ENCODE measurements around the gene MYCBP2. TPM values are rescaled to one million over a fixed set of nuclear protein-coding genes. Genes with fewer than 3 reads are reported as not detected.
A peak's percentile ranks its signal among the peaks of the same experiment; 100 is the strongest.

Gene MYCBP2
- total and polyA plus RNA-seq, 4 donors, result 23.2 to 130 (median 57.9) TPM

DNA sequence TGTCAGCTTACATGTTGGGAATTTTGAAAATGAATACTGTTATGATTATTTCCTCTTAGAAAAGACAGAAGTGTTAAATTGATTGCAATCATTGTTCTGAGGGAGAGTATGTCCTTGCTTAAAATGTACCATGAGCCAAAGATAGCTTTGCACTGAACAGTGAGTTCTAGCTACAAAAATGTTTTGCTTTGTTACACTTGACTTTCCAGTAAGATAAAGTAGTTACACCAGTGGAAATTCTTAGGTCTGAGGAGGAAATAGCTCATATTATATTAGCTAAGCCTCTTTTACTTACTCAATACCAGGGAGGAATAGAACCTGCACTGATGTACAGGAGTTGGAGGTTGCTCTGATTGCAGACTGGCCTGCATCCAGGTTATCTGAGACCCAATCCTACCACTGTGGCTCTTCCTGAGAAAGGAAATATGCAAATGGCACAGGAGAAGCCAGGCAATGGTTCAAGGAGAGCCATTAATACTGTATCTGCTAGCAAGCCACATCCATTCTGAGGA lies 246.9 kb downstream of the MYCBP2 start:
- DNase-seq (no peak), ATAC-seq (ENCODE audit: insufficient read depth, low FRiP score) (no peak)
- Histone ChIP-seq H3K4me1 (ENCODE audit: control insufficient read depth in 5 of 5, insufficient read depth in 5 of 5, low read length in 5 of 5) (no peaks in the 10 kb centered on the region), H3K9me3 (ENCODE audit: control insufficient read depth in 4 of 4, insufficient read depth in 3 of 4, low read length in 3 of 4) (no peaks in the 10 kb centered on the region), H3K27ac (ENCODE audit: low read depth in 1 of 2, low read length in 1 of 2) (no peak overlapping the region), H3K27me3 (ENCODE audit: control insufficient read depth in 3 of 3, insufficient read depth in 3 of 3, low read length in 2 of 3) (no peaks in the 10 kb centered on the region), H3K4me3 (no peak overlapping the region), H3K36me3 (ENCODE audit: control insufficient read depth in 4 of 4, insufficient read depth in 4 of 4, low read length in 4 of 4) (peaks cover 18 to 69% (median 37%) of the 10 kb centered on the region in 4 donors), H3K9ac (ENCODE audit: insufficient read depth in 1 of 2, low read length in 2 of 2) (no peak overlapping the region)
- TF ChIP-seq, protein P1, sequence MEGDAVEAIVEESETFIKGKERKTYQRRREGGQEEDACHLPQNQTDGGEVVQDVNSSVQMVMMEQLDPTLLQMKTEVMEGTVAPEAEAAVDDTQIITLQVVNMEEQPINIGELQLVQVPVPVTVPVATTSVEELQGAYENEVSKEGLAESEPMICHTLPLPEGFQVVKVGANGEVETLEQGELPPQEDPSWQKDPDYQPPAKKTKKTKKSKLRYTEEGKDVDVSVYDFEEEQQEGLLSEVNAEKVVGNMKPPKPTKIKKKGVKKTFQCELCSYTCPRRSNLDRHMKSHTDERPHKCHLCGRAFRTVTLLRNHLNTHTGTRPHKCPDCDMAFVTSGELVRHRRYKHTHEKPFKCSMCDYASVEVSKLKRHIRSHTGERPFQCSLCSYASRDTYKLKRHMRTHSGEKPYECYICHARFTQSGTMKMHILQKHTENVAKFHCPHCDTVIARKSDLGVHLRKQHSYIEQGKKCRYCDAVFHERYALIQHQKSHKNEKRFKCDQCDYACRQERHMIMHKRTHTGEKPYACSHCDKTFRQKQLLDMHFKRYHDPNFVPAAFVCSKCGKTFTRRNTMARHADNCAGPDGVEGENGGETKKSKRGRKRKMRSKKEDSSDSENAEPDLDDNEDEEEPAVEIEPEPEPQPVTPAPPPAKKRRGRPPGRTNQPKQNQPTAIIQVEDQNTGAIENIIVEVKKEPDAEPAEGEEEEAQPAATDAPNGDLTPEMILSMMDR (IDR thresholded peaks at IDR 0.05; ENCODE audit: control extremely low read depth, extremely low read depth), result no peak

DNA sequence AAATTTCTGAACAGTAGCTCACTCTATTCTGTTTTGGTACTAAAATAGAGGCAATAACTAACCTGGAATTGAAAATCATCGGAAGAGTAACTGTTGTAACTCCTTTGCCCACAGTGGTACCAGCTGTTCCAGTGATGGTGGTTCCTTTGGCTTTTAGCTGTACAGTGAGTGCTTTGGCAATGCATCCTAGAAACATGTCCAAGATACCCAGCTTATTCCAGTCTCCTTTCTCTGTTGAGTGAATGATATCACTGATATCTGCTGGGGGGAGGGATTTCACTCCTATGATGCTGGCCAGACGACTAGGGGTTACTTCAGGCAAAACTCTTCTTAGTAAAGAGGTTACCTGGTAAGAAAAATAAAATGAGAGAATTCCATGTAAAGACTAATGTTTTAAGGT lies 259.4 kb downstream of the MYCBP2 start:
- TF ChIP-seq, protein P1 (IDR thresholded peaks at IDR 0.05; ENCODE audit: control extremely low read depth, extremely low read depth), result no peak
- Histone ChIP-seq H3K36me3 (ENCODE audit: control insufficient read depth in 4 of 4, insufficient read depth in 4 of 4, low read length in 4 of 4) (peaks cover 11 to 29% (median 21%) of the 10 kb centered on the region in 4 donors), H3K9me3 (ENCODE audit: control insufficient read depth in 4 of 4, insufficient read depth in 3 of 4, low read length in 3 of 4) (no peaks in the 10 kb centered on the region), H3K27ac (ENCODE audit: low read depth in 1 of 2, low read length in 1 of 2) (no peak overlapping the region), H3K4me1 (ENCODE audit: control insufficient read depth in 5 of 5, insufficient read depth in 5 of 5, low read length in 5 of 5) (peaks cover 0 to 8% (median 0%) of the 10 kb centered on the region in 5 donors), H3K4me3 (no peak overlapping the region), H3K27me3 (ENCODE audit: control insufficient read depth in 3 of 3, insufficient read depth in 3 of 3, low read length in 2 of 3) (no peaks in the 10 kb centered on the region), H3K9ac (ENCODE audit: insufficient read depth in 1 of 2, low read length in 2 of 2) (no peak overlapping the region)
- 95 to 96% methylated on average over 2 of the region's 2 CpGs for WGBS, 2 donors
- ATAC-seq (ENCODE audit: insufficient read depth, low FRiP score) (no peak), DNase-seq (no peak)

DNA sequence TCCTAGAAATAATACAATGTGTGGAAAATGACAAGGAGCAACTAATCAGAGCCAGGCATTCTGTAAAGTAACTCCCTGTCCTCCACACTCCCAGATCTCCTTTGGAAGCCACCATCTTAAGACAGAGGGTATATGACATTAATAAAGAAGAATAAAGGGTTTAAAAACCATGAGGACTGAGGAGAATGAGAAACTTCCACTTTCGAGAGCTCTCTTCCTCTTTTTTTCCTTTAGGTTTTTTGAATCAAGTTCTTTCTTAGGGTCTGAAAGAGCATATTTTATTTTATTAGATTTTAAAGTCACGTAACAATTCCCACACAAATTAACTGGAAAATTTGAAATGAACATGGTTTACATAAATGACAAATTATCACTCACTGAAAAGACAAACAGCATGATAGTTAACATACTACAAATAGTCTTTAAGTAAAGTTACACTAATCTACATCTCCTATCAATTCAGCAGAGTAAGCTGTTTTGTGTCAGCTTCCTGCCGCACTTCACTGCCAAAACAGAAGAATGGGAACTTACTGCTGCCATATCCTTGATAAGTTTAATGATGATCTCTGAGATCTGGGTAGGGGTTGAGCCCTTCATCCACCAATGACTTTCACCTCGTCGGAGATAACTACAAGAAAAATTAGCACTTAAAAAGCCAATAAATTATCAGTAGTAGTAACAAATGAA lies 261.3 kb downstream of the MYCBP2 start:
- Histone ChIP-seq H3K4me3 (no peak overlapping the region), H3K9ac (ENCODE audit: insufficient read depth in 1 of 2, low read length in 2 of 2) (no peak overlapping the region), H3K4me1 (ENCODE audit: control insufficient read depth in 5 of 5, insufficient read depth in 5 of 5, low read length in 5 of 5) (peaks cover 0 to 8% (median 0%) of the 10 kb centered on the region in 5 donors), H3K36me3 (ENCODE audit: control insufficient read depth in 4 of 4, insufficient read depth in 4 of 4, low read length in 4 of 4) (peaks cover 17 to 39% (median 26%) of the 10 kb centered on the region in 4 donors), H3K9me3 (ENCODE audit: control insufficient read depth in 4 of 4, insufficient read depth in 3 of 4, low read length in 3 of 4) (no peaks in the 10 kb centered on the region), H3K27me3 (ENCODE audit: control insufficient read depth in 3 of 3, insufficient read depth in 3 of 3, low read length in 2 of 3) (no peaks in the 10 kb centered on the region), H3K27ac (ENCODE audit: low read depth in 1 of 2, low read length in 1 of 2) (no peak overlapping the region)
- no peak for ATAC-seq (ENCODE audit: insufficient read depth, low FRiP score)
- WGBS, 2 donors, result 48 to 58% methylated on average over 5 of the region's 5 CpGs
- peak in 2 of 3 donors; percentile 31 to 39 for DNase-seq
- TF ChIP-seq, protein P1 (IDR thresholded peaks at IDR 0.05; ENCODE audit: control extremely low read depth, extremely low read depth), result no peak

Data from lung (tissue), 12 donors.